Ovary (tissue), 3 donors: ENCODE measurements around the gene DIP2C.

Experiments
- POLR2A ChIP-seq: fragments of 450-650 bp; IDR thresholded peaks from one replicate; pipeline ENCODE4 v1.6.1; 2017; ENCODE audit warnings: antibody characterized with exemption, mild to moderate bottlenecking, moderate library complexity
- TF ChIP-seq, protein P1 (sequence below), 3 donors: fragments of 450-650 bp in 2 of 3; fragments of 200-600 bp in 1 of 3; IDR thresholded peaks; one replicate each; pipeline versions ENCODE4 v1.5.1 to v1.8.0; 2016 to 2022; ENCODE audit warnings: antibody characterized with exemption in 3 of 3, mild to moderate bottlenecking in 1 of 3
- donor health status: DM: no; HTN: no; CAD: no.

DNA sequence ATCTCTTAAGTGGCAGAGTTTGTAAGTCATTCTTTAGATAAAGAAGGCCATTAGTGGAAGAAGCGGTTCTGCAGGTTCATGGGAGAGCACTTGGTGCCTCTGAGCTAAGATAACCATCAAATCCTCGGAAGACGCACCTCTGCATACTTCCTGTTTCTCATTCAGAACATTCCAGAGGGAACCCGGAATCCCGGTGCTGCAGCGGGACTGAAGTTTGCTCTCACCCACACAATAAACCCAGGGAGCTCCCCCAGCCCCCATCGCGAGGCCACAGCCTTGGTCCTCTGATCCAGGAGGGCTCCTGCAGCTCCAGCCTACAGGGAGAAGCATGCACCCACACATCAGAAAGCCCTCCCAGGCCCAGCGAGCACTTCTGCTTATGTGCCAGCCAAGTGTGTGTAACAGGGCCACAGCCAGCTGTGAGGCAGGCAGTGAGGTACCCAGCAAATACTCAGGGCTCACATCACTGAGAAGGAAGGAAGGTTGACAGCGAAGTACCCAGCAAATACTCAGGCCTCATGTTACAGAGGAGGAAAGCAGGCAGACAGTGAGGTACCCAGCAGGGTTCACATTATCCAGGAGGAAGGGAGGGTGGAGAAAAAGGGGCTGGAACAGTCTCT lies 142.4 kb downstream of the DIP2C start:
- TF ChIP-seq POLR2A = no peak
- TF ChIP-seq, protein P1, sequence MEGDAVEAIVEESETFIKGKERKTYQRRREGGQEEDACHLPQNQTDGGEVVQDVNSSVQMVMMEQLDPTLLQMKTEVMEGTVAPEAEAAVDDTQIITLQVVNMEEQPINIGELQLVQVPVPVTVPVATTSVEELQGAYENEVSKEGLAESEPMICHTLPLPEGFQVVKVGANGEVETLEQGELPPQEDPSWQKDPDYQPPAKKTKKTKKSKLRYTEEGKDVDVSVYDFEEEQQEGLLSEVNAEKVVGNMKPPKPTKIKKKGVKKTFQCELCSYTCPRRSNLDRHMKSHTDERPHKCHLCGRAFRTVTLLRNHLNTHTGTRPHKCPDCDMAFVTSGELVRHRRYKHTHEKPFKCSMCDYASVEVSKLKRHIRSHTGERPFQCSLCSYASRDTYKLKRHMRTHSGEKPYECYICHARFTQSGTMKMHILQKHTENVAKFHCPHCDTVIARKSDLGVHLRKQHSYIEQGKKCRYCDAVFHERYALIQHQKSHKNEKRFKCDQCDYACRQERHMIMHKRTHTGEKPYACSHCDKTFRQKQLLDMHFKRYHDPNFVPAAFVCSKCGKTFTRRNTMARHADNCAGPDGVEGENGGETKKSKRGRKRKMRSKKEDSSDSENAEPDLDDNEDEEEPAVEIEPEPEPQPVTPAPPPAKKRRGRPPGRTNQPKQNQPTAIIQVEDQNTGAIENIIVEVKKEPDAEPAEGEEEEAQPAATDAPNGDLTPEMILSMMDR (IDR thresholded peaks at IDR 0.05) = no peak
